Metanephros (tissue), 1 donor: ENCODE measurements around the gene TCAP. TPM values are rescaled to one million over a fixed set of nuclear protein-coding genes. Genes with fewer than 3 reads are reported as not detected.

Experiments
- total RNA-seq: library from RNA; depleted of rRNA; stranded (reverse); fragments of >200 nt; gene quantifications from one replicate; pipeline ENCODE4 v1.2.3, GENCODE V29; 2014

TCAP gene
- 70.2 TPM for total RNA-seq

DNA sequence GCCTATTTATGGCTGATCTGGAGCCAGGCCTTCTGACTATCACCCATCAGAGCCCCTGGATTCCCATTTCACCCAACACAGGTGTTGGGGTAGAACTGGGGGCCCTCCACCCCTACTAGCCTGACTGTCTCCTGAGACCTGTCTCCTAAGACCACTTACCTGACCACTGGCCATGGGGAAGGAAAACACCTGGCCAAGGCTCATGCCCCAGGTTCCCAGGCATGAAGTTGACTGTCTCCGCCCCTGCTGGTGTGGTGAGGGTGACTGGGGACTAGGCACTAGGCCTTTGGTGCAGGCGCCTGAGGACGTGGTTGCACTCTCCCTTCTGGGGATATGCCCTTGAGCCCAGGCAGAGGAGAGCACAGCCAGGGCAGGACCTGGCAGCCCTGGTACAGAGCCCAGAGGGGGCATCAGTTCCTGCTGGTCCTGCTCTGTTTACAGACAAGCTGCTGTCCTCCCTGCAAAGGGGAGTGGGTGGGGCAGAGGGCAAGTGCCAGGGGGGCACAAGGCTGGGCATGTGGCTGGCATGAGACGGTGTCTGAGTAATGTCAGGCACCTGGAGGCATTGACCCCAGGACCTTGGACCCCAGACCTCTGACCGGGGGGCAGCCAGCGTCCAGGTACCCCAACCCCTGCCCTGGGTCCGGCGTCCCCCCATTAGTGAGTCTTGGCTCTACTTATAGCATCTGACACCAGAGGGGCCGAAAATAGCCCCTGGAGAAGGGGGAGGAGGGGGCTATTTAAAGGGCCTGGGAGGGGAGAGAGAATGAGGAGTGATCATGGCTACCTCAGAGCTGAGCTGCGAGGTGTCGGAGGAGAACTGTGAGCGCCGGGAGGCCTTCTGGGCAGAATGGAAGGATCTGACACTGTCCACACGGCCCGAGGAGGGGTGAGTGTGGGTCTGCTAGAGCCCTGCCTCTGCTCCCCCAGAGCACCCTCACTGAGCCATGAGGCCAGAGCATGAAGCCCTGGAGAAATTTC, at the start of gene TCAP:
Gene TCAP, plus strand, starts transcription at position 769 of the 981 bp plus-strand sequence. Its CDS starts 11 bp downstream, at position 780.

GRCh38 chr17:39626171-39627046, 38.7 kb upstream of the TCAP start, which contains the start of gene PPP1R1B:
TSS of gene PPP1R1B (plus strand) at chr17:39626952. CDS start at chr17:39627393, 441 bp downstream.

GRCh38 chr17:39636927-39637736, 28.0 kb upstream of the TCAP start, which contains the start of gene STARD3:
TSS of gene STARD3 (plus strand) at chr17:39637144. CDS start at chr17:39653532, 16,388 bp downstream.

DNA sequence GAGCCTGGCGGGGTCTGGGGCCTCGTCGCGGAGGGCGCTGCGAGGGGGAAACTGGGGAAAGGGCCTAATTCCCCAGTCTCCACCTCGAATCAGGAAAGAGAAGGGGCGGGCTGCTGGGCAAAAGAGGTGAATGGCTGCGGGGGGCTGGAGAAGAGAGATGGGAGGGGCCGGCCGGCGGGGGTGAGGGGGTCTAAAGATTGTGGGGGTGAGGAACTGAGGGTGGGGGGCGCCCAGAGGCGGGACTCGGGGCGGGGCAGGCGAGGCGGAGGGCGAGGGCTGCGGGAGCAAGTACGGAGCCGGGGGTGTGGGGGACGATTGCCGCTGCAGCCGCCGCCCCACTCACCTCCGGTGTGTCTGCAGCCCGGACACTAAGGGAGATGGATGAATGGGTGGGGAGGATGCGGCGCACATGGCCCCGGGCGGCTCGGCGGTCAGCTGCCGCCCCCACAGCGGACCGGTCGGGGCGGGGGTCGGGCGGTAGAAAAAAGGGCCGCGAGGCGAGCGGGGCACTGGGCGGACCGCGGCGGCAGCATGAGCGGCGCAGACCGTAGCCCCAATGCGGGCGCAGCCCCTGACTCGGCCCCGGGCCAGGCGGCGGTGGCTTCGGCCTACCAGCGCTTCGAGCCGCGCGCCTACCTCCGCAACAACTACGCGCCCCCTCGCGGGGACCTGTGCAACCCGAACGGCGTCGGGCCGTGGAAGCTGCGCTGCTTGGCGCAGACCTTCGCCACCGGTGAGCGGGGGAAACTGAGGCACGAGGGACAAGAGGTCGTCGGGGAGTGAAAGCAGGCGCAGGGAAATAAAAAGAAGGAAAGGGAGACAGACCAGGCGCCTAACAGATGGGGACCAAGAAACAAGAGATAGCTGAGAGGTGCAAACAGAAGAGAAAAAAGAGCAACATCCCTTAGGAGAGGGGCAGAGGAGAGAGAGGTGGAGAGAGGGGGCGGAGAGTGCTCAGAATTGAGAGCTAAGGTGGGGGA, 3.1 kb downstream of the TCAP start, which contains the start of gene PNMT:
Gene PNMT, plus strand, starts transcription at position 509 of the 980 bp plus-strand sequence. Its CDS starts 23 bp downstream, at position 532.

DNA sequence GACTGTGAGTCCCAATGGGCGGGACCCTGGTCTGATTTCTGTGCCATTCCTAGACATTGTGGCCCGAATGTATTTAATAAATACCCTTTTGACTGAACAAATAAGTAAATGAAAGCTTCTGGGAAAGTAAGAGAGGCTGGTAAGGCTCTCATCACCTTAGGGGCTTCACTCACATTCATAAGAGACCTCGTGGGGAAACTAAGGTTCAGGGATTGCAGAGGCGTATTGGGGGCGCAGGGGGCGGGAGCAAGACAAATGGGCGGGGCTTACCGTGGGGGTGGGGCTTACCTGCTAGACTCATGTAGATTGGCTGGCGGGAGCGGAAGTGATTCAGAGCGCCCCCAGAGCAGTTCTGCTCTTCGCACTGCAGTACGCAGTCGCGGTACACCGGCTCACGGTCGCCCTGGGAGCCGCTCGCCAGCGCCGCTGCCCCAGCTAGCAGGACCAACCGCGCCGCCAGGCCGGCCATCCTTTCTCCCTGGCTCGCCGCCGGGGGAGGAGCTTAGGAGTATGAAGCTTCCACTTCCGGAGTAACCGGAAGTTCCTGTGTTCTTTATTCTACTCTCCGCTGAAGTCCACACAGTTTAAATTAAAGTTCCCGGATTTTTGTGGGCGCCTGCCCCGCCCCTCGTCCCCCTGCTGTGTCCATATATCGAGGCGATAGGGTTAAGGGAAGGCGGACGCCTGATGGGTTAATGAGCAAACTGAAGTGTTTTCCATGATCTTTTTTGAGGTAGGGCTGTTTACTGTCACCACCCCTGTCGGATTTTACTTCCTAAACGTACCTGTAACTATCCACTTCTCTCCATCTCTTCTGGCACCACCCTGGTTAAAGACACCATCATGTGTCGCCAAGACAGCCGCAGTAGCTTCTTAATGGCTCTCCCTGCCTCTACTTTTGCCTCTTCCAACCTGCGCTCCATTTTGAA, 22.7 kb downstream of the TCAP start, which contains the start of gene PGAP3:
Gene PGAP3, minus strand, starts transcription at position 512 of the 929 bp plus-strand sequence. Its CDS starts 43 bp downstream, at position 469.

GRCh38 chr17:39699818-39700147, 34.6 kb downstream of the TCAP start, which contains the start of gene ERBB2:
TSS of gene ERBB2 (plus strand) at chr17:39700064. CDS start at chr17:39700239, 175 bp downstream.

Other genes starting within 250 kb of the TCAP start
- 28.2 TPM for gene MED1, start 214.1 kb upstream of the TCAP start, total RNA-seq
- 47.6 TPM for gene CDK12, start 203.9 kb upstream of the TCAP start, total RNA-seq
- not detected for gene NEUROD2, start 57.4 kb upstream of the TCAP start, total RNA-seq
- 6.1 TPM for gene PPP1R1B, start 38.4 kb upstream of the TCAP start, total RNA-seq
- gene STARD3, start 28.2 kb upstream of the TCAP start, total RNA-seq, result 53.9 TPM
- gene PNMT, start 3.1 kb downstream of the TCAP start, total RNA-seq, result 3.7 TPM
- 27.8 TPM for gene PGAP3, start 22.7 kb downstream of the TCAP start, total RNA-seq
- 237 TPM for gene ERBB2, start 34.7 kb downstream of the TCAP start, total RNA-seq
- gene MIEN1, start 65.2 kb downstream of the TCAP start, total RNA-seq, result 12.8 TPM
- gene GRB7, start 72.6 kb downstream of the TCAP start, total RNA-seq, result 35.7 TPM
- 0.76 TPM for gene IKZF3, start 199.0 kb downstream of the TCAP start, total RNA-seq
- not detected for gene ZPBP2, start 202.9 kb downstream of the TCAP start, total RNA-seq